H9 (cell line): ENCODE measurements around the gene NEDD9. TPM values are rescaled to one million over a fixed set of nuclear protein-coding genes. Genes with fewer than 3 reads are reported as not detected.

ENCODE experiments used
- DNase-seq: peaks from one replicate; pipeline ENCODE4 v3.0.0-alpha.2; 2017
- H2AFZ ChIP-seq: one replicate; pipeline ENCODE4 v1.6.1; 2013; ENCODE audit warnings: mild to moderate bottlenecking, low read length, control low read depth, moderate library complexity
- H2AK5ac ChIP-seq: 2 replicates; pipeline ENCODE4 v1.6.1; 2013; ENCODE audit warnings: low read length, control low read depth, mixed read lengths; ENCODE audit not compliant: insufficient read length
- H2BK120ac ChIP-seq: one replicate; pipeline ENCODE4 v1.6.1; 2013; ENCODE audit warnings: low read depth, mild to moderate bottlenecking, low read length, control low read depth, inconsistent platforms; ENCODE audit not compliant: poor library complexity, severe bottlenecking
- H2BK12ac ChIP-seq: 2 replicates; pipeline ENCODE4 v1.6.1; 2013; ENCODE audit warnings: low read length, control low read depth, mixed read lengths, low read depth; ENCODE audit not compliant: insufficient read length
- H2BK15ac ChIP-seq: 2 replicates; pipeline ENCODE4 v1.6.1; 2013; ENCODE audit warnings: low read depth, low read length, control low read depth
- H2BK20ac ChIP-seq: one replicate; pipeline ENCODE4 v1.6.1; 2013; ENCODE audit warnings: low read depth, mild to moderate bottlenecking, low read length, control low read depth, inconsistent platforms; ENCODE audit not compliant: poor library complexity, severe bottlenecking
- H2BK5ac ChIP-seq: 2 replicates; pipeline ENCODE4 v1.6.1; 2013; ENCODE audit warnings: low read length, control low read depth, mixed read lengths; ENCODE audit not compliant: insufficient read length
- H3K14ac ChIP-seq: 2 replicates; pipeline ENCODE4 v1.6.1; 2013; ENCODE audit warnings: low read length, control low read depth; ENCODE audit not compliant: insufficient read depth
- H3K18ac ChIP-seq: 2 replicates; pipeline ENCODE4 v1.6.1; 2013; ENCODE audit warnings: low read depth, mild to moderate bottlenecking, mixed read lengths, low read length, control low read depth; ENCODE audit not compliant: insufficient read length
- H3K23ac ChIP-seq: 2 replicates; pipeline ENCODE4 v1.6.1; 2013; ENCODE audit warnings: low read length, control low read depth, mixed read lengths, low read depth; ENCODE audit not compliant: insufficient read length
- H3K23me2 ChIP-seq: 2 replicates; pipeline ENCODE4 v1.6.1; 2013; ENCODE audit warnings: low read depth, mild to moderate bottlenecking, mixed read lengths, low read length, control low read depth; ENCODE audit not compliant: insufficient read length, poor library complexity, severe bottlenecking
- H3K27ac ChIP-seq: 2 replicates; pipeline ENCODE4 v1.5.1; 2013; ENCODE audit warnings: low read length, control low read depth, mixed read lengths, low read depth; ENCODE audit not compliant: insufficient read length
- H3K27me3 ChIP-seq: 2 replicates; pipeline ENCODE4 v1.6.1; 2013; ENCODE audit warnings: low read length, control low read depth, inconsistent platforms; ENCODE audit not compliant: insufficient read depth
- H3K4ac ChIP-seq: 2 replicates; pipeline ENCODE4 v1.6.1; 2013; ENCODE audit warnings: low read depth, mild to moderate bottlenecking, control low read depth, inconsistent platforms, low read length, moderate library complexity
- H3K4me1 ChIP-seq: 2 replicates; pipeline ENCODE4 v1.6.1; 2013; ENCODE audit warnings: low read length, control low read depth, inconsistent platforms; ENCODE audit not compliant: insufficient read depth
- H3K4me2 ChIP-seq: 2 replicates; pipeline ENCODE4 v1.6.1; 2013; ENCODE audit warnings: low read length, control low read depth, mixed read lengths; ENCODE audit not compliant: insufficient read length, insufficient read depth
- H3K56ac ChIP-seq: 2 replicates; pipeline ENCODE4 v1.6.1; 2013; ENCODE audit warnings: low read depth, mild to moderate bottlenecking, mixed read lengths, low read length, control low read depth; ENCODE audit not compliant: insufficient read length
- H3K79me1 ChIP-seq: 2 replicates; pipeline ENCODE4 v1.6.1; 2013; ENCODE audit warnings: low read depth, mild to moderate bottlenecking, moderate library complexity, low read length, control low read depth, inconsistent platforms; ENCODE audit not compliant: insufficient read depth, poor library complexity, severe bottlenecking
- H3K79me2 ChIP-seq: 2 replicates; pipeline ENCODE4 v1.6.1; 2013; ENCODE audit warnings: low read length, control low read depth, inconsistent platforms; ENCODE audit not compliant: insufficient read depth
- H3K9ac ChIP-seq: 2 replicates; pipeline ENCODE4 v1.6.1; 2013; ENCODE audit warnings: low read length, control low read depth, mixed read lengths; ENCODE audit not compliant: insufficient read length; ENCODE audit errors: extremely low read depth
- H3K9me3 ChIP-seq: one replicate; pipeline ENCODE4 v1.6.1; 2013; ENCODE audit warnings: low read depth, low read length, inconsistent platforms; ENCODE audit not compliant: control insufficient read depth
- H3T11ph ChIP-seq: one replicate; pipeline ENCODE4 v1.6.1; 2013; ENCODE audit warnings: mild to moderate bottlenecking, low read length, control low read depth, inconsistent platforms
- H4K20me1 ChIP-seq: one replicate; pipeline ENCODE4 v1.6.1; 2013; ENCODE audit not compliant: control insufficient read depth, insufficient read length, insufficient read depth
- H4K5ac ChIP-seq: 2 replicates; pipeline ENCODE4 v1.6.1; 2013; ENCODE audit warnings: low read depth, mild to moderate bottlenecking, mixed read lengths, low read length, control low read depth; ENCODE audit not compliant: insufficient read length
- H4K8ac ChIP-seq: replicated peaks from 2 replicates; pipeline ENCODE4 v1.6.1; 2013; ENCODE audit warnings: low read length, control low read depth, mixed read lengths, low read depth; ENCODE audit not compliant: insufficient read length
- H4K91ac ChIP-seq: 2 replicates; pipeline ENCODE4 v1.6.1; 2013; ENCODE audit warnings: low read depth, mild to moderate bottlenecking, moderate library complexity, mixed read lengths, low read length, control low read depth; ENCODE audit not compliant: insufficient read length
- H3K27ac Mint-ChIP-seq, 3 experiments: 2 replicates in 2 of 3; 3 replicates in 1 of 3; pipeline ENCODE4 v1.8.0; 2020 to 2021; ENCODE audit warnings: mixed read lengths in 3 of 3, mild to moderate bottlenecking in 1 of 3, moderate library complexity in 1 of 3
- H3K27me3 Mint-ChIP-seq: 2 replicates; pipeline ENCODE4 v1.8.0; 2021; ENCODE audit warnings: low read depth, mild to moderate bottlenecking, moderate library complexity, mixed read lengths
- H3K36me3 Mint-ChIP-seq, 3 experiments: 2 replicates in 2 of 3; 3 replicates in 1 of 3; pipeline ENCODE4 v1.8.0; 2020 to 2021; ENCODE audit warnings: low read depth in 3 of 3, mixed read lengths in 3 of 3; ENCODE audit not compliant: insufficient read depth in 1 of 3
- H3K4me1 Mint-ChIP-seq, 2 experiments: 2 replicates each; pipeline ENCODE4 v1.8.0; 2020; ENCODE audit warnings: mixed read lengths in 2 of 2
- H3K4me3 Mint-ChIP-seq, 2 experiments: 2 replicates in 1 of 2; 3 replicates in 1 of 2; pipeline ENCODE4 v1.8.0; 2020 to 2021; ENCODE audit warnings: mild to moderate bottlenecking in 2 of 2, mixed read lengths in 2 of 2, moderate library complexity in 1 of 2
- H3K9me3 Mint-ChIP-seq, 2 experiments: 2 replicates in 1 of 2; 3 replicates in 1 of 2; pipeline ENCODE4 v1.8.0; 2020; ENCODE audit warnings: mild to moderate bottlenecking in 2 of 2, mixed read lengths in 2 of 2, moderate library complexity in 1 of 2
- WGBS: extraction: QIAGEN DNeasy Blood & Tissue Kit; methylation state at CpG from one replicate; pipeline ENCODE4 v1.1.7; 2013; ENCODE audit warnings: missing lambda C conversion rate, low lambda C conversion rate, mixed read lengths; ENCODE audit not compliant: insufficient read length; ENCODE audit errors: extremely low coverage; 5-methylcytosine and 5-hydroxymethylcytosine counted together
- long read RNA-seq: library from polyadenylated mRNA; unstranded; transcript quantifications from one replicate; pipeline ENCODE4 v2.0.0, GENCODE V29; 2020
- total RNA-seq: library from RNA; stranded (reverse); gene quantifications from 2 replicates; pipeline ENCODE4 v1.2.1, GENCODE V29; 2021
- TF ChIP-seq, protein P1 (sequence below): fragments of 200-600 bp; sonication (generic); conservative IDR thresholded peaks from 3 replicates; pipeline ENCODE4 v1.8.0; 2021; ENCODE audit warnings: antibody characterized with exemption, mild to moderate bottlenecking

NEDD9 gene, protein sequence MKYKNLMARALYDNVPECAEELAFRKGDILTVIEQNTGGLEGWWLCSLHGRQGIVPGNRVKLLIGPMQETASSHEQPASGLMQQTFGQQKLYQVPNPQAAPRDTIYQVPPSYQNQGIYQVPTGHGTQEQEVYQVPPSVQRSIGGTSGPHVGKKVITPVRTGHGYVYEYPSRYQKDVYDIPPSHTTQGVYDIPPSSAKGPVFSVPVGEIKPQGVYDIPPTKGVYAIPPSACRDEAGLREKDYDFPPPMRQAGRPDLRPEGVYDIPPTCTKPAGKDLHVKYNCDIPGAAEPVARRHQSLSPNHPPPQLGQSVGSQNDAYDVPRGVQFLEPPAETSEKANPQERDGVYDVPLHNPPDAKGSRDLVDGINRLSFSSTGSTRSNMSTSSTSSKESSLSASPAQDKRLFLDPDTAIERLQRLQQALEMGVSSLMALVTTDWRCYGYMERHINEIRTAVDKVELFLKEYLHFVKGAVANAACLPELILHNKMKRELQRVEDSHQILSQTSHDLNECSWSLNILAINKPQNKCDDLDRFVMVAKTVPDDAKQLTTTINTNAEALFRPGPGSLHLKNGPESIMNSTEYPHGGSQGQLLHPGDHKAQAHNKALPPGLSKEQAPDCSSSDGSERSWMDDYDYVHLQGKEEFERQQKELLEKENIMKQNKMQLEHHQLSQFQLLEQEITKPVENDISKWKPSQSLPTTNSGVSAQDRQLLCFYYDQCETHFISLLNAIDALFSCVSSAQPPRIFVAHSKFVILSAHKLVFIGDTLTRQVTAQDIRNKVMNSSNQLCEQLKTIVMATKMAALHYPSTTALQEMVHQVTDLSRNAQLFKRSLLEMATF
- 5.5 and 5.8 TPM in 2 replicates for total RNA-seq
- long read RNA-seq, full-length matches to known transcripts, result 12 of 19 reads
- long read RNA-seq, partial matches to known transcripts, result 5 of 19 reads
- long read RNA-seq, other reads (novel, unspliced or antisense), result 2 of 19 reads

DNA sequence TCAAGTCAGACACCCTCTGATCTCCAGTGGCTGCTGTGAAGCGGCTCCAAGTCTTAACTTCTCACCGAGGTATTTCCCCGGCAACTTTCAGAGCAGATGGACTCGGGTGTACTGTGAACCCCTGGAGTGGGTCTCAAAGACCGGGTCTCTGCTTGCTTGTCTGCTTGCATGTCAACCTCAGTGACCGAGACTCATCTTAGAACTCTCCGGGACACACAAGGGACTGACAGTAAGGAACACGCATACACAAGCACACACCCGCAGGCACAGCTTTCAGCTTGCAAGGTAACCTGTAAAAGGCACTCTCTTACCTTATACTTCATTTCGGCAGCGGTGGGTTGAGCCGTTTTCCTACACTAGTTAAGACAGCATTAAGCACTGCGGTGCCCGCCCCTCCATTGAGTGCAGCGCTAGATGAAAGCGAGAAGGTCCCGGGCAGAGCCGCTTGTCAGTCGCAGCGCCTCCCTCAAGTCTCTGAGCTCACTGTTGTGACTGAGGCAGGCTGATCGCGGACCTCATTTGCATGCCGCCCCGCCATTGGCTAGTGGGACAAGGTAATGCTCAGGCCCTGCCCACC is at the start of gene NEDD9:
Gene NEDD9, minus strand, starts transcription at position 476 of the 577 bp plus-strand sequence. Its CDS starts 153 bp downstream, at position 323.
- Histone ChIP-seq H3K56ac (no peak within 1 kb of the TSS), H3K9me3 (no peaks in the 10 kb centered on the region), H4K91ac (no peak within 1 kb of the TSS), H3K9ac (no peak within 1 kb of the TSS), H3T11ph (no peak within 1 kb of the TSS), H3K18ac (no peak within 1 kb of the TSS), H4K8ac (no peak within 1 kb of the TSS), H2AK5ac (no peak within 1 kb of the TSS), H3K4me2 (peak within 1 kb of the TSS; percentile 78), H4K20me1 (no peaks in the 10 kb centered on the region), H3K23ac (no peak within 1 kb of the TSS), H3K79me2 (peaks cover under 1% of the 10 kb centered on the region; the same call in 1 of the 2 replicates), H2AFZ (no peak within 1 kb of the TSS), H3K14ac (no peak within 1 kb of the TSS), H4K5ac (no peak within 1 kb of the TSS), H2BK20ac (no peak within 1 kb of the TSS), H2BK12ac (no peak within 1 kb of the TSS), H3K27ac (no peak within 1 kb of the TSS), H3K27me3 (no peaks in the 10 kb centered on the region), H3K4ac (no peak within 1 kb of the TSS), H2BK5ac (no peak within 1 kb of the TSS), H3K4me1 (no peaks in the 10 kb centered on the region), H2BK15ac (no peak within 1 kb of the TSS), H3K79me1 (no peaks in the 10 kb centered on the region), H2BK120ac (no peak within 1 kb of the TSS), H3K23me2 (peaks cover 10% of the 10 kb centered on the region)
- peak within 1 kb of the TSS; percentile 52 to 99 (median 90) for H3K27ac Mint-ChIP-seq
- WGBS, result no CpG with 5 or more reads among the region's 24 CpGs
- peak within 1 kb of the TSS; percentile 73 to 81 for H3K4me3 Mint-ChIP-seq
- no peaks in the 10 kb centered on the region; a peak in 1 of 5 replicates for H3K9me3 Mint-ChIP-seq
- peaks cover 57 to 58% of the 10 kb centered on the region in 2 experiments for H3K4me1 Mint-ChIP-seq
- H3K36me3 Mint-ChIP-seq, result no peaks in the 10 kb centered on the region
- DNase-seq, result peak; percentile 97
- TF ChIP-seq, protein P1, sequence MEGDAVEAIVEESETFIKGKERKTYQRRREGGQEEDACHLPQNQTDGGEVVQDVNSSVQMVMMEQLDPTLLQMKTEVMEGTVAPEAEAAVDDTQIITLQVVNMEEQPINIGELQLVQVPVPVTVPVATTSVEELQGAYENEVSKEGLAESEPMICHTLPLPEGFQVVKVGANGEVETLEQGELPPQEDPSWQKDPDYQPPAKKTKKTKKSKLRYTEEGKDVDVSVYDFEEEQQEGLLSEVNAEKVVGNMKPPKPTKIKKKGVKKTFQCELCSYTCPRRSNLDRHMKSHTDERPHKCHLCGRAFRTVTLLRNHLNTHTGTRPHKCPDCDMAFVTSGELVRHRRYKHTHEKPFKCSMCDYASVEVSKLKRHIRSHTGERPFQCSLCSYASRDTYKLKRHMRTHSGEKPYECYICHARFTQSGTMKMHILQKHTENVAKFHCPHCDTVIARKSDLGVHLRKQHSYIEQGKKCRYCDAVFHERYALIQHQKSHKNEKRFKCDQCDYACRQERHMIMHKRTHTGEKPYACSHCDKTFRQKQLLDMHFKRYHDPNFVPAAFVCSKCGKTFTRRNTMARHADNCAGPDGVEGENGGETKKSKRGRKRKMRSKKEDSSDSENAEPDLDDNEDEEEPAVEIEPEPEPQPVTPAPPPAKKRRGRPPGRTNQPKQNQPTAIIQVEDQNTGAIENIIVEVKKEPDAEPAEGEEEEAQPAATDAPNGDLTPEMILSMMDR, result no peak
- H3K27me3 Mint-ChIP-seq, result no peaks in the 10 kb centered on the region
